Kidney (tissue), 14 donors: ENCODE measurements around the gene RNF181. TPM values are rescaled to one million over a fixed set of nuclear protein-coding genes. Genes with fewer than 3 reads are reported as not detected.
"Not testable (repeated sequence)": the region's sequence is repeated elsewhere in the genome, so short reads cannot be mapped to it uniquely, and the experiment has no call there.

Experiments
- DNase-seq, 5 donors: peaks; one replicate each; pipeline ENCODE4 v3.0.0-alpha.2; 2013 to 2020
- FAIRE-seq: peaks from 2 replicates; lab custom pipeline; 2012; peaks lifted over from hg19 to GRCh38; lab: Jason Lieb, UNC
- H3K27ac ChIP-seq, 2 donors: one replicate each; pipeline ENCODE4 v1.7.0; 2013; ENCODE audit warnings: low read depth in 2 of 2, low read length in 2 of 2, inconsistent platforms in 1 of 2
- H3K27me3 ChIP-seq: one replicate; pipeline ENCODE4 v1.7.1; 2013; ENCODE audit warnings: low read length, inconsistent platforms; ENCODE audit not compliant: control insufficient read depth, insufficient read depth
- H3K36me3 ChIP-seq, 3 donors: one replicate each; pipeline versions ENCODE4 v1.7.0 to v1.7.1; 2013; ENCODE audit warnings: low read length in 3 of 3, control low read depth in 1 of 3, inconsistent platforms in 1 of 3; ENCODE audit not compliant: insufficient read depth in 3 of 3, control insufficient read depth in 2 of 3
- H3K4me1 ChIP-seq, 3 donors: one replicate each; pipeline versions ENCODE4 v1.7.0 to v1.7.1; 2013; ENCODE audit warnings: low read length in 3 of 3, inconsistent platforms in 1 of 3, low read depth in 1 of 3; ENCODE audit not compliant: control insufficient read depth in 2 of 3, insufficient read depth in 2 of 3
- H3K4me3 ChIP-seq, 3 donors: one replicate each; pipeline versions ENCODE4 v1.7.0 to v1.8.1; 2013; ENCODE audit warnings: low read length in 3 of 3, control low read depth in 1 of 3, inconsistent platforms in 1 of 3
- H3K9ac ChIP-seq, 3 donors: one replicate each; pipeline versions ENCODE4 v1.7.0 to v1.7.1; 2013; ENCODE audit warnings: low read length in 3 of 3, control low read depth in 1 of 3, inconsistent platforms in 1 of 3
- H3K9me3 ChIP-seq, 3 donors: one replicate each; pipeline versions ENCODE4 v1.7.0 to v1.7.1; 2013; ENCODE audit warnings: low read length in 3 of 3, control low read depth in 1 of 3, inconsistent platforms in 1 of 3; ENCODE audit not compliant: control insufficient read depth in 2 of 3, insufficient read depth in 1 of 3
- CTCF ChIP-seq: IDR thresholded peaks from 3 replicates; pipeline ENCODE4 v1.5.1; 2012; ENCODE audit warnings: mild to moderate bottlenecking, moderate library complexity, borderline replicate concordance; ENCODE audit not compliant: insufficient read depth; ENCODE audit errors: extremely low read depth
- intact Hi-C: fragments of 100-400 bp; cut with DNase I; formaldehyde crosslinking; loops from one replicate; pipeline ENCODE4 v1.11.1; 2022
- polyA plus RNA-seq: library from polyadenylated mRNA; stranded (reverse); fragments of 350-450 nt; fragmentation: Illumina TruSeq; extraction: RNeasy Lipid Tissue Mini Kit (QIAGEN cat#74804); gene quantifications from one replicate; pipeline ENCODE4 v1.2.3, GENCODE V29; 2014; ENCODE audit warnings: low read depth, low replicate concordance; ENCODE audit not compliant: insufficient read depth
- total RNA-seq: library from RNA; stranded (reverse); fragmentation: NEBNext Ultra II Directional; extraction: Animal tissue kit (Norgen Biotek cat#: 25700); gene quantifications from one replicate; pipeline ENCODE4 v1.2.1, GENCODE V29; 2021
- donor health status: control.
- donor health status: control.
- donor health status: control.
- donor health status: control.
- donor health status: control.
- donor health status: DM: yes; HTN: yes; CAD: no.
- donor health status: Normal renal cell carcinoma (clear cell type).

RNF181 gene
- total and polyA plus RNA-seq, 2 donors from 2014 or later, result 89.9 to 407 TPM

GRCh38 chr2:85557130-85557529 lies 38.4 kb upstream of the RNF181 start:
- Histone ChIP-seq H3K36me3 (peaks cover 5 to 40% (median 19%) of the 10 kb centered on the region in 3 donors), H3K9me3 (no peaks in the 10 kb centered on the region), H3K4me3 (no peak overlapping the region), H3K9ac (no peak overlapping the region), H3K27me3 (no peaks in the 10 kb centered on the region), H3K4me1 (peaks cover 0 to 9% (median 3%) of the 10 kb centered on the region in 3 donors), H3K27ac (no peak overlapping the region)
- no peak for TF ChIP-seq CTCF
- DNase-seq (no peak), FAIRE-seq (no peak)
- intact Hi-C loops, result no loop called here

DNA sequence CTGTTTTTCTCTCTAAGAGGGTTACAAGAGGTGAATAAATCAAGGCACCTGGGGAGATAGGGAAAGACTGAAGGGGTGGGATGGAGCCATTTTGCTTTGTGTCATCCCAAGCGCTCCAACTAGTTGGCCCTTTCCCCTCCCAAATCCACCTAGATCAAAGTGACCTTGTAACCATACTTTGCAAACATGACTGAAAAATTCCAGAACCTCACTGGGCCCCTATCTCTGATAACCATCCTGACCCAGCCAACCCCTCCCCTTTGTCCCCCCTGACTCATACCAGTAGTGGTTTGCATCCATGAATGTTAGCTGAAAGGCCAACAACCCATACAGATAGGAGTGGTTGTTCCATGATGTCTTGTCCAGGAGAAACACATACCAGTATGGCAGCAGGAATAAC lies 37.4 kb upstream of the RNF181 start:
- Histone ChIP-seq H3K4me3 (no peak overlapping the region), H3K36me3 (peaks cover 5 to 30% (median 14%) of the 10 kb centered on the region in 3 donors), H3K27me3 (no peaks in the 10 kb centered on the region), H3K9me3 (no peaks in the 10 kb centered on the region), H3K27ac (no peak overlapping the region), H3K9ac (no peak overlapping the region), H3K4me1 (peaks cover 0 to 9% (median 3%) of the 10 kb centered on the region in 3 donors)
- no peak for TF ChIP-seq CTCF
- DNase-seq (no peak), FAIRE-seq (no peak)
- intact Hi-C loops, result no loop called here

GRCh38 chr2:85560403-85560726 lies 35.2 kb upstream of the RNF181 start:
- peaks cover 0 to 13% (median 5%) of the 10 kb centered on the region in 3 donors for H3K36me3 ChIP-seq
- DNase-seq, FAIRE-seq, H3K27me3 ChIP-seq, intact Hi-C loops, H3K4me1 ChIP-seq, H3K27ac ChIP-seq, H3K9me3 ChIP-seq: not testable (repeated sequence)
- peak overlapping the region in 1 of 3 donors; percentile 43 for H3K9ac ChIP-seq
- H3K4me3 ChIP-seq, result peak overlapping the region; percentile 70 to 88 (median 79)

DNA sequence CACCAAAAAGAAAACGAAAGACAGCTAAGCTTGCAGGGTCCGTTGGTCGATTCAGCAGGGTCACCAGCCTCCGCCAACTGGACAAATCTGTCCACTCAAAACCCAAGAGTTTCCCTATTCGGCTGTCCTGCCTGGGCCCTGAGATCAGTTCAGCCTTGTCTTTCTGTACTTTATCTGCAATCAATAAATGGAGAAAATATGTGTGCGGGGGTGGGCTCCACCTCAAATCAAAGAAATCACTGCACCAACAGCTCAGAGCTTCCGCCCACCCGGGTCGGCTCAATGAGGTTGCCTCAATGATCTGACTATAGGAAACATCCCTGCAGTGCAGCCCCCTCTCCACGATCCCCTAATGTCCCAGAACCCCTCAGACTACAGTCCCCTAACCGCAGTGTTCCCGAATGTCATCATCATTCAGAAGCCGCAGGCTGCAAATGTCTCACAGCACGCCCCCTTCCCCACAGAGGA lies 34.7 kb upstream of the RNF181 start:
- peak overlapping the region; percentile 70 to 88 (median 79) for H3K4me3 ChIP-seq
- peak overlapping the region; percentile 45 to 86 for H3K27ac ChIP-seq
- intact Hi-C loops, result no loop called here

More for the DNA sequence above, 34.7 kb upstream of the RNF181 start:
- FAIRE-seq (no peak), DNase-seq (no peak)
- peak overlapping the region; percentile 43 to 83 (median 81) for H3K9ac ChIP-seq
- no peaks in the 10 kb centered on the region for H3K27me3 ChIP-seq
- peaks cover 0 to 12% (median 5%) of the 10 kb centered on the region in 3 donors for H3K36me3 ChIP-seq
- H3K9me3 ChIP-seq, result no peaks in the 10 kb centered on the region
- no peak for TF ChIP-seq CTCF
- peaks cover 0 to 9% (median 3%) of the 10 kb centered on the region in 3 donors for H3K4me1 ChIP-seq
